GM10266 (cell line): ENCODE measurements around the gene NRK.
"Not testable (repeated sequence)": the region's sequence is repeated elsewhere in the genome, so short reads cannot be mapped to it uniquely, and the experiment has no call there.

Experiments used
- DNase-seq: peaks from one replicate; pipeline ENCODE4 v3.0.0; 2012; ENCODE audit errors: extremely low spot score
- CTCF ChIP-seq: IDR thresholded peaks from 2 replicates; pipeline ENCODE4 v1.5.1; 2012; ENCODE audit warnings: mild to moderate bottlenecking, low read depth; ENCODE audit not compliant: control insufficient read depth, insufficient read depth; ENCODE audit errors: missing control alignments

NRK gene

GRCh38 chrX:105820247-105820646 is 2.1 kb upstream of the NRK start:
- no peak for DNase-seq
- no peak for TF ChIP-seq CTCF

- TF ChIP-seq CTCF = no peak
- DNase-seq = no peak
Observed at GRCh38 chrX:105821471-105822121, 743 bp upstream of the NRK start.

- DNase-seq = no peak
- no peak for TF ChIP-seq CTCF
Observed at GRCh38 chrX:105823092-105823455, 735 bp downstream of the NRK start.

- TF ChIP-seq CTCF = no peak
- DNase-seq = no peak
Observed at GRCh38 chrX:105829011-105829410, 6.7 kb downstream of the NRK start.

GRCh38 chrX:105837232-105837631 is 14.9 kb downstream of the NRK start:
- TF ChIP-seq CTCF = no peak
- DNase-seq = no peak

- TF ChIP-seq CTCF = no peak
- DNase-seq = no peak
Observed at GRCh38 chrX:105845631-105846030, 23.3 kb downstream of the NRK start.

GRCh38 chrX:105850100-105850499 is 27.8 kb downstream of the NRK start:
- DNase-seq = not testable (repeated sequence)

GRCh38 chrX:105865709-105866108 is 43.4 kb downstream of the NRK start:
- no peak for DNase-seq
- no peak for TF ChIP-seq CTCF
